ENCODE data around the gene SMARCAL1. TPM values are rescaled to one million over a fixed set of nuclear protein-coding genes. Genes with fewer than 3 reads are reported as not detected.

SMARCAL1 gene
- total RNA-seq, 1 donor from 2014 or later, result 19.0 TPM

DNA sequence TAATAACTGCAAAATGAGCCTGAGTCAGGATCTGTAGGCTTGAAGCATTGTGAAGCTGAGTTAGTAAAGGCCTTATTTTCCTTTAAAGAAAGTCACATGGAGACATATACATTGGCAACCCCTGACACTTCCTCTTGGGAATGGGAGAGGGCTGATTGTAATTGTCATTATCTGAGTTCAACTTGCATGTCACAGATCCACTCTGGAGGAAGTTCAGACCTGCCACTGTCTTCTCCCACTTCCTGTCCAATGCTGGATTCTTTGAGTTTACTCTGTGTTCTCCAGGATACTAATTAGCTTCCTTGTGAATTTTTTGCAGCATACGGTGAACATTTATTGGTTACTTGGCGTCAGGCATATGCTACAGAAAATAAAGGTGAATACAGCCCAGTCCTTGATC is 34.1 kb downstream of the SMARCAL1 start:
- peaks cover 94% of the 10 kb centered on the region for H3K36me3 ChIP-seq
- no peak overlapping the region for H3K27ac ChIP-seq
- DNase-seq (no peak), ATAC-seq (no peak)
- TF ChIP-seq, protein P1, sequence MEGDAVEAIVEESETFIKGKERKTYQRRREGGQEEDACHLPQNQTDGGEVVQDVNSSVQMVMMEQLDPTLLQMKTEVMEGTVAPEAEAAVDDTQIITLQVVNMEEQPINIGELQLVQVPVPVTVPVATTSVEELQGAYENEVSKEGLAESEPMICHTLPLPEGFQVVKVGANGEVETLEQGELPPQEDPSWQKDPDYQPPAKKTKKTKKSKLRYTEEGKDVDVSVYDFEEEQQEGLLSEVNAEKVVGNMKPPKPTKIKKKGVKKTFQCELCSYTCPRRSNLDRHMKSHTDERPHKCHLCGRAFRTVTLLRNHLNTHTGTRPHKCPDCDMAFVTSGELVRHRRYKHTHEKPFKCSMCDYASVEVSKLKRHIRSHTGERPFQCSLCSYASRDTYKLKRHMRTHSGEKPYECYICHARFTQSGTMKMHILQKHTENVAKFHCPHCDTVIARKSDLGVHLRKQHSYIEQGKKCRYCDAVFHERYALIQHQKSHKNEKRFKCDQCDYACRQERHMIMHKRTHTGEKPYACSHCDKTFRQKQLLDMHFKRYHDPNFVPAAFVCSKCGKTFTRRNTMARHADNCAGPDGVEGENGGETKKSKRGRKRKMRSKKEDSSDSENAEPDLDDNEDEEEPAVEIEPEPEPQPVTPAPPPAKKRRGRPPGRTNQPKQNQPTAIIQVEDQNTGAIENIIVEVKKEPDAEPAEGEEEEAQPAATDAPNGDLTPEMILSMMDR (IDR thresholded peaks at IDR 0.05), result no peak
- intact Hi-C loops (cut with DNase I), result no loop called here
- H3K4me3 ChIP-seq, result no peak overlapping the region
- H3K9me3 ChIP-seq, result no peaks in the 10 kb centered on the region
- no peaks in the 10 kb centered on the region for H3K4me1 ChIP-seq
- no peaks in the 10 kb centered on the region for H3K27me3 ChIP-seq (ENCODE audit: low read depth)

DNA sequence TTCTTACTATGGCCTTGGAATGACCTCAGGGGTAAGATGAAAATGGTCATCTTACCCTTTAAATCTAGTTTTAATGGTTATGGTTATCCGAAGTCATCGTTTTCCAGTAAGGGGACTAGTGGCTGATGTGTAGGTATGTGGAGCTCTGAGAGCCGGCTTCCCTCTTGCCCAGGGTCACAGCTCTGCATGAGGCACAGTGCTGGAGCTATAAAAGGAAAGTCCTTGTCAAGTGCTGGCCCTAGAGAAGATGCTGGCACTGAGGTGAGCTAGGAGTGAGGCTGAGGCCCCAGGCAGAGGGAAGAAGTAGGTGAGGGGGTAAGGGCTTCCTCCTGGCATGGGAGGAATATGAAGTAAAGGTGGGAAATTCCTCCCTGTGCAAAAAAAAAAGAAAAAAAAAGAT is 35.0 kb downstream of the SMARCAL1 start:
- H3K9me3 ChIP-seq, result no peaks in the 10 kb centered on the region
- no peak for ATAC-seq
- H3K27me3 ChIP-seq (ENCODE audit: low read depth), result no peaks in the 10 kb centered on the region
- peaks cover 95% of the 10 kb centered on the region for H3K36me3 ChIP-seq
- H3K4me3 ChIP-seq, result no peak overlapping the region
- DNase-seq, result no peak
- H3K27ac ChIP-seq, result no peak overlapping the region
- TF ChIP-seq, protein P1 (IDR thresholded peaks at IDR 0.05), result no peak
- no peaks in the 10 kb centered on the region for H3K4me1 ChIP-seq
- intact Hi-C loops (cut with DNase I), result no loop called here

DNA sequence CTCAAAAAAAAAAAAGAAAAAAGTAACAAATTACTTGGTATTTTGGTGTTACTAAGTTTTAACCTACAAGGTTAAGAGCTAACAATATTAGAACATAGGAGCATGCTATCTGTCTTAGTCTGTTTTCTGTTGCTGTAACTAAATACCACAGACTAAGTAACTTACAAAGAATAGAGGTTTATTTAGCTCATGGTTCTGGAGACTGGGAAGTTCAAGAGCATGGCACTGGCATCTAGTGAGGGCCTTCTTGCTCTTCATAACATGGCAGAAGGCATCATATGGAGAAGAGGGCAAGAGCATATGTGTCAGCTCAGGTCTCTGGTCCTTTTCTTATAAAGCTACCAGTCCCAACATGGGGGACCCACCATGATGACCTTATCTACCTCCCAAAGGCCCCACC is 36.5 kb downstream of the SMARCAL1 start:
- H3K4me1 ChIP-seq, result no peaks in the 10 kb centered on the region
- no peak for ATAC-seq

DNA sequence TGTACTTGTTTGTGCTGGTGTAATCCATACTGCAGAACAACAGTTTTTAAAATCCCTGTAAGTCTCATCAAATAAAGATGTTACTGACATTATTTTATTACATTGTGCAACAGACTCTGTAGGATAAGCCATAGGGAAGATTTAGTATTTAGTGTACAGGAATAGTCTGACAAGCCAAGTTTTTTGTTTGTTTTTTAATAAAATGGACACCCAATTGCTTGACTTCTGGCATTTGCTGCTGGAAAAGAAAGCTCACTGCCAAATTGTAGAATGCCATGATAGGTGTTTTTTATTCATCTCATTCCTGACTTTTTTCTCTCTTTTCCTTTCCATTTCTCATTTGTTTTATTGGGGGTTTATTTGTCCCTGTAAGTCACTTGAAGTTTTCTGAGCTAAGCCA is 38.1 kb downstream of the SMARCAL1 start:
- Histone ChIP-seq H3K4me1 (no peaks in the 10 kb centered on the region), H3K27me3 (ENCODE audit: low read depth) (no peaks in the 10 kb centered on the region), H3K36me3 (peaks cover 99% of the 10 kb centered on the region), H3K4me3 (no peak overlapping the region), H3K9me3 (no peaks in the 10 kb centered on the region), H3K27ac (no peak overlapping the region)
- no peak for ATAC-seq
- TF ChIP-seq, protein P1 (IDR thresholded peaks at IDR 0.05), result no peak
- intact Hi-C loops (cut with DNase I), result no loop called here
- DNase-seq, result no peak

More for the DNA sequence above, 36.5 kb downstream of the SMARCAL1 start:
- Histone ChIP-seq H3K9me3 (no peaks in the 10 kb centered on the region), H3K36me3 (peaks cover 98% of the 10 kb centered on the region), H3K4me3 (no peak overlapping the region), H3K27ac (no peak overlapping the region), H3K27me3 (ENCODE audit: low read depth) (no peaks in the 10 kb centered on the region)
- no peak for DNase-seq
- intact Hi-C loops (cut with DNase I), result no loop called here
- TF ChIP-seq, protein P1 (IDR thresholded peaks at IDR 0.05), result no peak

DNA sequence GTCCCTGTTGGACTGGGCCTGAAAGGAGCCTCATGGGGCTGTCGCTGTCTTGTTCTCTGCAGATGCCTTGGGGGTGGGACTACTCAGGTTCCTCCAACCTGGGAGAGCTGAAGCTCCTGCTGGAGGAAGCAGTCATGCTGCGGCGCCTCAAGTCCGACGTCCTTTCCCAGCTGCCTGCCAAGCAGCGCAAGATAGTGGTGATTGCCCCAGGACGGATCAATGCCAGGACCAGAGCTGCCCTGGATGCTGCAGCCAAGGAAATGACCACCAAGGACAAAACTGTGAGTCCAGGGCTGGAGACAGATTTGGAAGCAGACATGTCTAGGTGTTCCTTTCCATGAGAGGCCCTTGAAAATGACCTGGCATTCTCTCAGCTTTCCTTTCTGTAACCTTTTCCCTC is 38.5 kb downstream of the SMARCAL1 start:
- no peak overlapping the region for H3K4me3 ChIP-seq
- ATAC-seq (no peak), DNase-seq (no peak)
- H3K4me1 ChIP-seq, result no peaks in the 10 kb centered on the region
- no peaks in the 10 kb centered on the region for H3K27me3 ChIP-seq (ENCODE audit: low read depth)
- peaks cover 97% of the 10 kb centered on the region for H3K36me3 ChIP-seq
- no peak overlapping the region for H3K27ac ChIP-seq
- intact Hi-C loops (cut with DNase I), result no loop called here
- no peaks in the 10 kb centered on the region for H3K9me3 ChIP-seq
- TF ChIP-seq, protein P1 (IDR thresholded peaks at IDR 0.05), result no peak

Data from lower lobe of right lung (tissue), 2 donors.